Measurements from ENCODE around the gene C2orf49. TPM values are rescaled to one million over a fixed set of nuclear protein-coding genes. Genes with fewer than 3 reads are reported as not detected.

The C2orf49 gene
- total and polyA plus RNA-seq, 10 of the 15 experiments (the other 5 are each of a cell fraction or from before 2014, with no cell fraction given) = 7.2 to 24.2 (median 15.5) TPM

DNA sequence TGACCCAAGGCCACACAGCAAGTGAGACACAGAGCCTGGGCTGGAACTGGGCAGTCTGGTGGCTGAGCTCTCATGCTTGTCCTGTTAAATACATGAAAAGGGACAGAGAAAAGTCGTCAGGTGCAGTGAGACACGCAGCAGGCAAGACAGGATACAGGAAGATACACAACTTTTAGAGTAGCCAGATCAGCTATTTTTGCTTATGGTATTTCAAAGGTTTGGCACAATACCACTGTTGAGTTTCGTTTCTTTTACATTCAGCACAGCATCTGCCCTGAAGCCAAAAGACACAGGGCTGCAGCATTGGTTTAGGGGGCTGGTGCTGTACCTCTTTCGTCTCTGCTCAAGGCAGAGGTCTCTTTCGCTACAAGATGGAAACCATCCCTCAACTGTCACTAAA, 47.5 kb downstream of the C2orf49 start:
- WGBS (ENCODE audit: insufficient coverage, insufficient replicate concordance, low lambda C conversion rate, missing lambda C conversion rate) = 32% methylated on average over 5 of the region's 5 CpGs
- Histone ChIP-seq H3K27ac (ENCODE audit: control insufficient read depth, insufficient read depth) (no peak overlapping the region), H3K9ac (ENCODE audit: control insufficient read depth, insufficient read depth, low read length) (no peak overlapping the region), H3K4me1 (ENCODE audit: control insufficient read depth, insufficient read depth, low read length) (no peaks in the 10 kb centered on the region), H3K4me2 (ENCODE audit: control insufficient read depth, insufficient read depth) (no peak overlapping the region), H3K4me3 (no peak overlapping the region), H3K79me2 (ENCODE audit: control insufficient read depth, insufficient read depth, low read length) (no peaks in the 10 kb centered on the region), H3K27me3 (replicated peaks in 1 of 2; ENCODE audit: control insufficient read depth in 2 of 2, insufficient read depth in 2 of 2, low read length in 1 of 2) (no peaks in the 10 kb centered on the region; a peak in 1 of 4 replicates), H3K9me3 (replicated peaks; ENCODE audit: control insufficient read depth, insufficient read depth, low read length) (no peaks in the 10 kb centered on the region), H2AFZ (ENCODE audit: control insufficient read depth, low read depth, low read length) (no peak overlapping the region), H4K20me1 (ENCODE audit: control insufficient read depth, insufficient read depth) (no peaks in the 10 kb centered on the region), H3K36me3 (ENCODE audit: control insufficient read depth in 2 of 2, insufficient read depth in 2 of 2, low read length in 1 of 2) (no peaks in the 10 kb centered on the region)
- FAIRE-seq = no peak
- no peak for TF ChIP-seq SRF (IDR thresholded peaks at IDR 0.05; ENCODE audit: low read depth in 2 of 2, low read length in 2 of 2)
- TF ChIP-seq MTA2 (IDR thresholded peaks at IDR 0.05; ENCODE audit: low read depth) = no peak
- TF ChIP-seq, protein P1, sequence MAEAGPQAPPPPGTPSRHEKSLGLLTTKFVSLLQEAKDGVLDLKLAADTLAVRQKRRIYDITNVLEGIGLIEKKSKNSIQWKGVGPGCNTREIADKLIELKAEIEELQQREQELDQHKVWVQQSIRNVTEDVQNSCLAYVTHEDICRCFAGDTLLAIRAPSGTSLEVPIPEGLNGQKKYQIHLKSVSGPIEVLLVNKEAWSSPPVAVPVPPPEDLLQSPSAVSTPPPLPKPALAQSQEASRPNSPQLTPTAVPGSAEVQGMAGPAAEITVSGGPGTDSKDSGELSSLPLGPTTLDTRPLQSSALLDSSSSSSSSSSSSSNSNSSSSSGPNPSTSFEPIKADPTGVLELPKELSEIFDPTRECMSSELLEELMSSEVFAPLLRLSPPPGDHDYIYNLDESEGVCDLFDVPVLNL (IDR thresholded peaks at IDR 0.05; ENCODE audit: low read depth, low read length) = no peak
- intact Hi-C loops (cut with micrococcal nuclease; ENCODE audit: unreplicated experiment) (no loop called here), in situ Hi-C loops (cut with MboI) (no loop called here)
- SMC1A ChIA-PET (ENCODE audit: uncharacterized antibody, unreplicated experiment) = interaction anchor here (1.1 kb wide), 1 partner anchor 135 kb away, joined by 3 read pairs; no protein-coding TSS in a partner anchor
- no peak for DNase-seq (ENCODE audit: low read depth, low spot score)
- ATAC-seq = no peak
- CTCF ChIA-PET = no interaction called here
- no TSS peak for BruUV-seq (replicated peaks)
- POLR2A ChIA-PET = no interaction called here
- RAD21 ChIA-PET (ENCODE audit: unreplicated experiment) = no interaction called here

DNA sequence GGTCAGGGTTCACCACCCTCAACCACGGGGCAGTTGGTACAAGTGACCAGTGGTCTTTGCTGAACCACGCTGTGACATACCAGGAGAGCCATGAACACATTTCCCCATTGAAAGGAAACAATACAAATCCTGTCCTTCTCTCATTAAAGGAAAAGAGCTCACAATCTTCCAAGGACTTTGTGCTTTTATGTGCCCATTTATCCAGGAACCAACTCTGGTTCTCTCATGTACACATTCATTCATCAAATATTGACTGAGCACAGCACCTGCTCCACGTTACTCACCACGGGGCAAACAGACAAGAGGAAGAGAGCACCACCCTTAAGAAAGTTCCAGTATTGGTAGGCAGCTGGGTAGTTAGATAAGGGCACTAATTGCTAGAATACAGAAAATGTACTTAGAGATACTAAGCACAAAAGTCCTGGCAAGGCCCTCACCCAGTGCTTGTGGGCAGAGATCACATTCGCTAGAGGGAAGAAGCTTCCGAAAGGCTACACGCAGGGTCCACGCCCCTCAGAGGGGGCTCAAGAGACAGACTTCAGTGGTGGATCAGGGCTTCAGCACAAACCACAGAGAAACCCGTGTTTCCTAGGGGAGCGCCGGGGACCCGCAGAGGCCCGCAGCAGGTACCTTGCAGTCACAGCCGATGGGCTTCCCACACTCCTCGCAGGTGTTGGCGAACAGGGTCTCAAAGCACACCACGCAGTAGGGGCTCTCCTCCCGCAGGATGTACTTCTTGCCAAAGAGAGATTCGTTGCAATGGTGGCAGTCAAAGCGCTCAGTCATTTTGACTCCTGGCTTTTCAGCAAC, 48.6 kb downstream of the C2orf49 start:
- FAIRE-seq (no peak), DNase-seq (ENCODE audit: low read depth, low spot score) (no peak), ATAC-seq (no peak)
- no peaks in the 10 kb centered on the region; a peak in 1 of 4 replicates for H3K27me3 ChIP-seq (replicated peaks in 1 of 2; ENCODE audit: control insufficient read depth in 2 of 2, insufficient read depth in 2 of 2, low read length in 1 of 2)
- RAD21 ChIA-PET (ENCODE audit: unreplicated experiment) = no interaction called here
- in situ Hi-C loops (cut with MboI) = no loop called here
- no peak overlapping the region for H3K9ac ChIP-seq (ENCODE audit: control insufficient read depth, insufficient read depth, low read length)
- SMC1A ChIA-PET (ENCODE audit: uncharacterized antibody, unreplicated experiment) = no interaction called here
- H4K20me1 ChIP-seq (ENCODE audit: control insufficient read depth, insufficient read depth) = no peaks in the 10 kb centered on the region
- H3K27ac ChIP-seq (ENCODE audit: control insufficient read depth, insufficient read depth) = no peak overlapping the region
- no peaks in the 10 kb centered on the region for H3K36me3 ChIP-seq (ENCODE audit: control insufficient read depth in 2 of 2, insufficient read depth in 2 of 2, low read length in 1 of 2)
- no TSS peak for BruUV-seq (replicated peaks)
- H3K9me3 ChIP-seq (replicated peaks; ENCODE audit: control insufficient read depth, insufficient read depth, low read length) = no peaks in the 10 kb centered on the region
- no peak overlapping the region for H2AFZ ChIP-seq (ENCODE audit: control insufficient read depth, low read depth, low read length)
- CTCF ChIA-PET = interaction anchor here (1.2 kb wide), 1 partner anchor 13 kb away, joined by 3 read pairs; the partner anchor contains the start of gene FHL2
- POLR2A ChIA-PET = no interaction called here
- no peak overlapping the region for H3K4me3 ChIP-seq
- H3K4me2 ChIP-seq (ENCODE audit: control insufficient read depth, insufficient read depth) = no peak overlapping the region
- H3K4me1 ChIP-seq (ENCODE audit: control insufficient read depth, insufficient read depth, low read length) = no peaks in the 10 kb centered on the region
- no peaks in the 10 kb centered on the region for H3K79me2 ChIP-seq (ENCODE audit: control insufficient read depth, insufficient read depth, low read length)
- 63% methylated on average over 20 of the region's 20 CpGs for WGBS (ENCODE audit: insufficient coverage, insufficient replicate concordance, low lambda C conversion rate, missing lambda C conversion rate)
- intact Hi-C loops (cut with micrococcal nuclease; ENCODE audit: unreplicated experiment) = no loop called here
- TF ChIP-seq, protein P2, sequence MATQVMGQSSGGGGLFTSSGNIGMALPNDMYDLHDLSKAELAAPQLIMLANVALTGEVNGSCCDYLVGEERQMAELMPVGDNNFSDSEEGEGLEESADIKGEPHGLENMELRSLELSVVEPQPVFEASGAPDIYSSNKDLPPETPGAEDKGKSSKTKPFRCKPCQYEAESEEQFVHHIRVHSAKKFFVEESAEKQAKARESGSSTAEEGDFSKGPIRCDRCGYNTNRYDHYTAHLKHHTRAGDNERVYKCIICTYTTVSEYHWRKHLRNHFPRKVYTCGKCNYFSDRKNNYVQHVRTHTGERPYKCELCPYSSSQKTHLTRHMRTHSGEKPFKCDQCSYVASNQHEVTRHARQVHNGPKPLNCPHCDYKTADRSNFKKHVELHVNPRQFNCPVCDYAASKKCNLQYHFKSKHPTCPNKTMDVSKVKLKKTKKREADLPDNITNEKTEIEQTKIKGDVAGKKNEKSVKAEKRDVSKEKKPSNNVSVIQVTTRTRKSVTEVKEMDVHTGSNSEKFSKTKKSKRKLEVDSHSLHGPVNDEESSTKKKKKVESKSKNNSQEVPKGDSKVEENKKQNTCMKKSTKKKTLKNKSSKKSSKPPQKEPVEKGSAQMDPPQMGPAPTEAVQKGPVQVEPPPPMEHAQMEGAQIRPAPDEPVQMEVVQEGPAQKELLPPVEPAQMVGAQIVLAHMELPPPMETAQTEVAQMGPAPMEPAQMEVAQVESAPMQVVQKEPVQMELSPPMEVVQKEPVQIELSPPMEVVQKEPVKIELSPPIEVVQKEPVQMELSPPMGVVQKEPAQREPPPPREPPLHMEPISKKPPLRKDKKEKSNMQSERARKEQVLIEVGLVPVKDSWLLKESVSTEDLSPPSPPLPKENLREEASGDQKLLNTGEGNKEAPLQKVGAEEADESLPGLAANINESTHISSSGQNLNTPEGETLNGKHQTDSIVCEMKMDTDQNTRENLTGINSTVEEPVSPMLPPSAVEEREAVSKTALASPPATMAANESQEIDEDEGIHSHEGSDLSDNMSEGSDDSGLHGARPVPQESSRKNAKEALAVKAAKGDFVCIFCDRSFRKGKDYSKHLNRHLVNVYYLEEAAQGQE (IDR thresholded peaks at IDR 0.05; ENCODE audit: low read depth, low read length) = no peak
- no peak for TF ChIP-seq POU2F2 (IDR thresholded peaks at IDR 0.05; ENCODE audit: borderline replicate concordance, low read depth, low read length)
- TF ChIP-seq TARDBP (IDR thresholded peaks at IDR 0.05; ENCODE audit: borderline replicate concordance) = no peak
- TF ChIP-seq MXI1 (IDR thresholded peaks at IDR 0.05; ENCODE audit: low read depth, low read length) = no peak
- TF ChIP-seq DPF2 (IDR thresholded peaks at IDR 0.05) = no peak
- TF ChIP-seq, protein P3, sequence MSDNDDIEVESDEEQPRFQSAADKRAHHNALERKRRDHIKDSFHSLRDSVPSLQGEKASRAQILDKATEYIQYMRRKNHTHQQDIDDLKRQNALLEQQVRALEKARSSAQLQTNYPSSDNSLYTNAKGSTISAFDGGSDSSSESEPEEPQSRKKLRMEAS (IDR thresholded peaks at IDR 0.05; ENCODE audit: low read depth, low read length) = no peak
- TF ChIP-seq, protein P4, sequence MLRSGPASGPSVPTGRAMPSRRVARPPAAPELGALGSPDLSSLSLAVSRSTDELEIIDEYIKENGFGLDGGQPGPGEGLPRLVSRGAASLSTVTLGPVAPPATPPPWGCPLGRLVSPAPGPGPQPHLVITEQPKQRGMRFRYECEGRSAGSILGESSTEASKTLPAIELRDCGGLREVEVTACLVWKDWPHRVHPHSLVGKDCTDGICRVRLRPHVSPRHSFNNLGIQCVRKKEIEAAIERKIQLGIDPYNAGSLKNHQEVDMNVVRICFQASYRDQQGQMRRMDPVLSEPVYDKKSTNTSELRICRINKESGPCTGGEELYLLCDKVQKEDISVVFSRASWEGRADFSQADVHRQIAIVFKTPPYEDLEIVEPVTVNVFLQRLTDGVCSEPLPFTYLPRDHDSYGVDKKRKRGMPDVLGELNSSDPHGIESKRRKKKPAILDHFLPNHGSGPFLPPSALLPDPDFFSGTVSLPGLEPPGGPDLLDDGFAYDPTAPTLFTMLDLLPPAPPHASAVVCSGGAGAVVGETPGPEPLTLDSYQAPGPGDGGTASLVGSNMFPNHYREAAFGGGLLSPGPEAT (IDR thresholded peaks at IDR 0.05; ENCODE audit: low read depth) = no peak

All from GM12878 (cell line).